ENCODE measurements around the gene P2RX3. TPM values are rescaled to one million over a fixed set of nuclear protein-coding genes. Genes with fewer than 3 reads are reported as not detected.

P2RX3 gene
- total RNA-seq, 1 experiment from 2014 or later: not detected

GRCh38 chr11:57370251-57370650 lies 32.1 kb downstream of the P2RX3 start:
- DNase-seq (ENCODE audit: low spot score): no peak

- no peak for DNase-seq (ENCODE audit: low spot score)
Measured at GRCh38 chr11:57370941-57371340, 32.8 kb downstream of the P2RX3 start.

- no peak for DNase-seq (ENCODE audit: low spot score)
Measured at GRCh38 chr11:57373146-57373545, 35.0 kb downstream of the P2RX3 start.

GRCh38 chr11:57374966-57375365 lies 36.8 kb downstream of the P2RX3 start:
- DNase-seq (ENCODE audit: low spot score): no peak

- DNase-seq (ENCODE audit: low spot score): no peak
Measured at GRCh38 chr11:57375490-57375889, 37.3 kb downstream of the P2RX3 start.

GRCh38 chr11:57376095-57377090 lies 38.2 kb downstream of the P2RX3 start:
- no peak for DNase-seq (ENCODE audit: low spot score)

GRCh38 chr11:57377107-57377506 lies 39.0 kb downstream of the P2RX3 start:
- DNase-seq (ENCODE audit: low spot score): no peak

- no peak for DNase-seq (ENCODE audit: low spot score)
Measured at GRCh38 chr11:57378186-57378585, 40.0 kb downstream of the P2RX3 start.

GRCh38 chr11:57379732-57380131 lies 41.6 kb downstream of the P2RX3 start:
- DNase-seq (ENCODE audit: low spot score): peak; percentile 19

GRCh38 chr11:57380975-57381374 lies 42.8 kb downstream of the P2RX3 start, which contains the start of gene PRG3:
Gene PRG3, minus strand, starts transcription at chr11:57381150. Its CDS starts 442 bp downstream, at chr11:57380708.
- DNase-seq (ENCODE audit: low spot score): no peak

GRCh38 chr11:57386178-57386940 lies 48.2 kb downstream of the P2RX3 start:
- no peak for DNase-seq (ENCODE audit: low spot score)

GRCh38 chr11:57387289-57388030 lies 49.3 kb downstream of the P2RX3 start:
- DNase-seq (ENCODE audit: low spot score): no peak

GRCh38 chr11:57390535-57390934 lies 52.4 kb downstream of the P2RX3 start, which contains the start of gene PRG2:
Gene PRG2, minus strand, starts transcription at chr11:57390650. Its CDS starts 706 bp downstream, at chr11:57389944.
- DNase-seq (ENCODE audit: low spot score): no peak

- no peak for DNase-seq (ENCODE audit: low spot score)
Measured at GRCh38 chr11:57391111-57391510, 53.0 kb downstream of the P2RX3 start.

- no peak for DNase-seq (ENCODE audit: low spot score)
Measured at GRCh38 chr11:57391539-57391938, 53.4 kb downstream of the P2RX3 start.

GRCh38 chr11:57392066-57392762 lies 54.1 kb downstream of the P2RX3 start:
- DNase-seq (ENCODE audit: low spot score): no peak

- DNase-seq (ENCODE audit: low spot score): no peak
Measured at GRCh38 chr11:57392763-57393105, 54.6 kb downstream of the P2RX3 start.

- no peak for DNase-seq (ENCODE audit: low spot score)
Measured at GRCh38 chr11:57394203-57394965, 56.2 kb downstream of the P2RX3 start.

- no peak for DNase-seq (ENCODE audit: low spot score)
Measured at GRCh38 chr11:57395905-57396623, 57.9 kb downstream of the P2RX3 start.

GRCh38 chr11:57396744-57397143 lies 58.6 kb downstream of the P2RX3 start:
- DNase-seq (ENCODE audit: low spot score): no peak

Measured in A172 (cell line).